H1 (cell line): Measurements from ENCODE around the gene SMIM24. TPM values are rescaled to one million over a fixed set of nuclear protein-coding genes. Genes with fewer than 3 reads are reported as not detected.

ENCODE experiments used
- CTCF ChIA-PET: fragments of 300-600 bp; sonication (Branson Sonifier 250); formaldehyde crosslinking; loops from one replicate; lab custom pipeline; 2021; ENCODE audit not compliant: partially characterized antibody; lab: Charles Lee
- POLR2A ChIA-PET: fragments of 300-600 bp; sonication (Branson Sonifier 250); formaldehyde crosslinking; loops from one replicate; lab custom pipeline; 2021; ENCODE audit warnings: inconsistent platforms; ENCODE audit not compliant: partially characterized antibody; lab: Charles Lee
- DNase-seq, 2 experiments: peaks; one replicate each; pipeline versions ENCODE4 v3.0.0 to v3.0.0-alpha.2; 2010 to 2022; ENCODE audit warnings: low spot score in 2 of 2, low read depth in 1 of 2, mixed read lengths in 1 of 2
- FAIRE-seq: peaks from 2 replicates; lab custom pipeline; 2011; peaks lifted over from hg19 to GRCh38; lab: Jason Lieb, UNC
- H2AFZ ChIP-seq: 2 replicates; pipeline ENCODE4 v1.8.1; 2012; ENCODE audit warnings: low read length, inconsistent platforms
- H2AK5ac ChIP-seq: 2 replicates; pipeline ENCODE4 v1.6.1; 2013; ENCODE audit warnings: low read depth, low read length
- H2BK120ac ChIP-seq: replicated peaks from 2 replicates; pipeline ENCODE3; 2013; ENCODE audit warnings: low read depth, low read length, inconsistent platforms
- H2BK12ac ChIP-seq: 2 replicates; pipeline ENCODE4 v1.6.1; 2013; ENCODE audit warnings: low read depth, low read length
- H2BK15ac ChIP-seq: 2 replicates; pipeline ENCODE4 v1.6.1; 2013; ENCODE audit warnings: low read length
- H2BK20ac ChIP-seq: 2 replicates; pipeline ENCODE4 v1.6.1; 2013; ENCODE audit warnings: low read length
- H2BK5ac ChIP-seq: 2 replicates; pipeline ENCODE4 v1.6.1; 2013; ENCODE audit warnings: low read depth, low read length
- H3K14ac ChIP-seq: 2 replicates; pipeline ENCODE4 v1.6.1; 2013; ENCODE audit warnings: inconsistent platforms; ENCODE audit not compliant: insufficient read length
- H3K18ac ChIP-seq: 2 replicates; pipeline ENCODE4 v1.6.1; 2013; ENCODE audit warnings: low read length; ENCODE audit errors: extremely low read depth
- H3K23ac ChIP-seq: 2 replicates; pipeline ENCODE4 v1.6.1; 2013; ENCODE audit warnings: inconsistent platforms; ENCODE audit not compliant: insufficient read length
- H3K23me2 ChIP-seq: 2 replicates; pipeline ENCODE4 v1.6.1; 2013; ENCODE audit warnings: low read depth, low read length
- H3K27ac ChIP-seq: 2 replicates; pipeline ENCODE4 v1.6.1; 2011; ENCODE audit warnings: low read depth, low read length, inconsistent platforms
- H3K27me3 ChIP-seq, 4 experiments: replicated peaks in 1 of 4; 1 replicate in 1 of 4; 2 replicates in 3 of 4; pipeline versions ENCODE4 v1.6.1 to v1.8.1; 2011 to 2013; ENCODE audit warnings: low read length in 3 of 4, mild to moderate bottlenecking in 3 of 4, inconsistent platforms in 2 of 4, mixed read lengths in 2 of 4, moderate library complexity in 1 of 4; ENCODE audit not compliant: control insufficient read depth in 3 of 4, insufficient read depth in 3 of 4; ENCODE audit errors: extremely low read depth in 1 of 4
- H3K36me3 ChIP-seq, 4 experiments: 2 replicates each; pipeline versions ENCODE4 v1.6.1 to v1.8.1; 2011 to 2013; ENCODE audit warnings: mild to moderate bottlenecking in 4 of 4, low read length in 3 of 4, moderate library complexity in 2 of 4, control low read depth in 1 of 4, inconsistent platforms in 1 of 4; ENCODE audit not compliant: insufficient read depth in 4 of 4, control insufficient read depth in 2 of 4
- H3K4ac ChIP-seq: replicated peaks from 2 replicates; pipeline ENCODE3; 2013; ENCODE audit warnings: low read length, low read depth, mixed read lengths, inconsistent platforms; ENCODE audit not compliant: insufficient read length
- H3K4me1 ChIP-seq, 4 experiments: replicated peaks in 1 of 4; 1 replicate in 1 of 4; 2 replicates in 3 of 4; pipeline versions ENCODE4 v1.6.1 to v1.8.1; 2011 to 2013; ENCODE audit warnings: low read length in 3 of 4, inconsistent platforms in 2 of 4, mixed read lengths in 1 of 4; ENCODE audit not compliant: insufficient read depth in 4 of 4, control insufficient read depth in 3 of 4
- H3K4me2 ChIP-seq, 2 experiments: 2 replicates each; pipeline versions ENCODE4 v1.6.1 to v1.8.1; 2011 to 2013; ENCODE audit warnings: low read depth in 2 of 2, low read length in 2 of 2, control low read depth in 1 of 2, inconsistent platforms in 1 of 2, mild to moderate bottlenecking in 1 of 2; ENCODE audit not compliant: insufficient read depth in 1 of 2
- H3K4me3 ChIP-seq, 4 experiments: fragments of 200-600, 300-600 bp in 1 of 4; sonication (generic), shearing (Covaris generic), sonication (Bioruptor Twin) in 1 of 4; 2 replicates each; pipeline versions ENCODE4 v1.5.1 to v1.8.1; 2011 to 2016; ENCODE audit warnings: low read length in 4 of 4, low read depth in 3 of 4, control low read depth in 2 of 4, inconsistent platforms in 2 of 4, mild to moderate bottlenecking in 2 of 4, mixed read lengths in 1 of 4, moderate library complexity in 1 of 4; ENCODE audit not compliant: insufficient read depth in 2 of 4; ENCODE audit errors: extremely low read depth in 1 of 4
- H3K56ac ChIP-seq: replicated peaks from 2 replicates; pipeline ENCODE3; 2013; ENCODE audit warnings: low read depth, mild to moderate bottlenecking, mixed read lengths, low read length, inconsistent platforms; ENCODE audit not compliant: insufficient read length
- H3K79me1 ChIP-seq: 2 replicates; pipeline ENCODE4 v1.6.1; 2013; ENCODE audit warnings: low read depth, low read length, control low read depth
- H3K79me2 ChIP-seq, 2 experiments: 2 replicates each; pipeline versions ENCODE4 v1.6.1 to v1.8.1; 2012 to 2013; ENCODE audit warnings: low read length in 2 of 2, mild to moderate bottlenecking in 2 of 2, inconsistent platforms in 1 of 2; ENCODE audit not compliant: insufficient read depth in 2 of 2, control insufficient read depth in 1 of 2
- H3K9ac ChIP-seq, 4 experiments: replicated peaks in 1 of 4; 1 replicate in 1 of 4; 2 replicates in 3 of 4; pipeline versions ENCODE4 v1.6.1 to v1.8.1; 2011 to 2013; ENCODE audit warnings: low read depth in 3 of 4, low read length in 3 of 4, control low read depth in 2 of 4, mild to moderate bottlenecking in 2 of 4, moderate library complexity in 2 of 4, inconsistent platforms in 1 of 4; ENCODE audit errors: extremely low read depth in 1 of 4
- H3K9me3 ChIP-seq, 2 experiments: 2 replicates each; pipeline versions ENCODE4 v1.6.1 to v1.8.1; 2012 to 2013; ENCODE audit warnings: mild to moderate bottlenecking in 2 of 2, moderate library complexity in 2 of 2, control low read depth in 1 of 2, inconsistent platforms in 1 of 2, low read depth in 1 of 2, low read length in 1 of 2, mixed read lengths in 1 of 2; ENCODE audit not compliant: insufficient read depth in 2 of 2
- H4K20me1 ChIP-seq, 2 experiments: replicated peaks in 1 of 2; 2 replicates each; pipeline versions ENCODE3 to v1.8.1; 2011 to 2013; ENCODE audit warnings: inconsistent platforms in 2 of 2, low read length in 2 of 2, mild to moderate bottlenecking in 1 of 2; ENCODE audit not compliant: insufficient read depth in 2 of 2, control insufficient read depth in 1 of 2
- H4K5ac ChIP-seq: 2 replicates; pipeline ENCODE4 v1.6.1; 2013; ENCODE audit warnings: low read length, low read depth, mixed read lengths, inconsistent platforms; ENCODE audit not compliant: insufficient read length
- H4K8ac ChIP-seq: 2 replicates; pipeline ENCODE4 v1.8.0; 2013; ENCODE audit warnings: mild to moderate bottlenecking, moderate library complexity, low read length, inconsistent platforms; ENCODE audit not compliant: insufficient read depth; ENCODE audit errors: extremely low read depth
- H4K91ac ChIP-seq: replicated peaks from 2 replicates; pipeline ENCODE3; 2013; ENCODE audit warnings: low read length, mixed read lengths, inconsistent platforms; ENCODE audit not compliant: insufficient read length
- SIRT6 ChIP-seq: IDR thresholded peaks from one replicate; pipeline ENCODE4 v1.7.1; 2012; ENCODE audit warnings: low read length, inconsistent platforms
- SUZ12 ChIP-seq: fragments of 200-600 bp; sonication (generic); IDR thresholded peaks from 2 replicates; pipeline ENCODE4 v1.6.1; 2012; ENCODE audit warnings: mild to moderate bottlenecking, inconsistent platforms, low read length, moderate library complexity, mixed read lengths
- USF2 ChIP-seq: IDR thresholded peaks from 2 replicates; pipeline ENCODE4 v1.6.1; 2011; ENCODE audit warnings: low read length, improper control_type of control experiment
- WGBS, 2 experiments: shearing (Covaris generic) in 1 of 2; methylation state at CpG; one replicate each; pipeline versions ENCODE4 v1.1.6 to v1.1.7; 2013 to 2015; ENCODE audit warnings: low lambda C conversion rate in 2 of 2, mixed read lengths in 2 of 2, inconsistent platforms in 1 of 2, low coverage in 1 of 2, missing lambda C conversion rate in 1 of 2; ENCODE audit not compliant: insufficient replicate concordance in 2 of 2, insufficient coverage in 1 of 2, insufficient read length in 1 of 2; ENCODE audit errors: extremely low coverage in 1 of 2, missing lambda C conversion rate in 1 of 2; 5-methylcytosine and 5-hydroxymethylcytosine counted together
- polyA plus RNA-seq, 7 experiments: library from polyadenylated mRNA; depleted of rRNA in 3 of 7; stranded (reverse) in 5 of 7; unstranded in 2 of 7; fragments of >200 nt in 5 of 7; fragments of 200-250 nt in 2 of 7; gene quantifications; 1 replicate in 5 of 7; 2 replicates in 1 of 7; 4 replicates in 1 of 7; pipeline versions ENCODE4 v1.2.1 to v1.2.3, GENCODE V29; 2011 to 2013; ENCODE audit warnings: missing spikeins in 2 of 7, mixed read lengths in 2 of 7
- total RNA-seq: library from RNA; stranded (reverse); fragmentation: NEBNext Ultra II Directional; extraction: Animal tissue kit (Norgen Biotek cat#: 25700); gene quantifications from 2 replicates; pipeline ENCODE4 v1.2.1, GENCODE V29; 2021

SMIM24 gene
- total and polyA plus RNA-seq, 2 of the 8 experiments (the other 6 are each of a cell fraction or from before 2014, with no cell fraction given): 3.8 to 4.5 TPM

GRCh38 chr19:3442487-3443071, 37.7 kb downstream of the SMIM24 start:
- TF ChIP-seq SIRT6 (no peak), SUZ12 (no peak), USF2 (no peak)
- no peak overlapping the region for H3K4me2 ChIP-seq
- H2BK120ac ChIP-seq: no peak overlapping the region
- H4K8ac ChIP-seq: no peak overlapping the region
- H2AK5ac ChIP-seq: no peak overlapping the region
- FAIRE-seq (no peak), DNase-seq (no peak)
- no peak overlapping the region for H2AFZ ChIP-seq
- no peak overlapping the region for H2BK5ac ChIP-seq
- H3K4ac ChIP-seq: no peak overlapping the region
- H3K79me1 ChIP-seq: no peaks in the 10 kb centered on the region
- no peak overlapping the region for H4K91ac ChIP-seq
- peaks cover 0 to 5% of the 10 kb centered on the region in 2 experiments for H4K20me1 ChIP-seq
- H3K23ac ChIP-seq: no peak overlapping the region
- H3K27me3 ChIP-seq: no peaks in the 10 kb centered on the region
- no peaks in the 10 kb centered on the region for H3K36me3 ChIP-seq
- ChIA-PET POLR2A (interaction anchor here (0.6 to 2.0 kb wide), 2 partner anchors 13 to 15 kb away, joined by 3 to 5 read pairs; no protein-coding TSS in a partner anchor), CTCF (interaction anchor here (0.5 to 3.2 kb wide), 7 partner anchors 11 to 213 kb away, joined by 3 to 12 read pairs (median 4); no protein-coding TSS in a partner anchor)
- H3K14ac ChIP-seq: no peak overlapping the region
- no peak overlapping the region for H2BK20ac ChIP-seq
- H3K18ac ChIP-seq: no peak overlapping the region
- no peak overlapping the region for H2BK12ac ChIP-seq
- H3K23me2 ChIP-seq: peaks cover 2% of the 10 kb centered on the region; the same call in 1 of the 2 replicates
- no peaks in the 10 kb centered on the region for H3K79me2 ChIP-seq
- no peak overlapping the region for H2BK15ac ChIP-seq
- H3K56ac ChIP-seq: no peak overlapping the region
- H3K9me3 ChIP-seq: no peaks in the 10 kb centered on the region
- no peak overlapping the region for H3K4me3 ChIP-seq
- H3K4me1 ChIP-seq: peaks cover 3 to 15% (median 10%) of the 10 kb centered on the region in 4 experiments
- no peak overlapping the region for H4K5ac ChIP-seq
- no peak overlapping the region for H3K27ac ChIP-seq
- 91% methylated on average over 15 of the region's 15 CpGs; no CpG with 5 or more reads in 1 of the 2 experiments for WGBS, 2 experiments
- H3K9ac ChIP-seq: no peak overlapping the region
